Ovary (tissue), 3 donors: Measurements from ENCODE around the gene LCE5A.

Experiments used
- EP300 ChIP-seq: sonication (generic); formaldehyde crosslinking; IDR thresholded peaks from one replicate; pipeline ENCODE4 v1.6.1; 2017; ENCODE audit warnings: antibody characterized with exemption
- POLR2A ChIP-seq: fragments of 450-650 bp; IDR thresholded peaks from one replicate; pipeline ENCODE4 v1.6.1; 2017; ENCODE audit warnings: antibody characterized with exemption, mild to moderate bottlenecking, moderate library complexity
- TF ChIP-seq, protein P1 (sequence below), 3 donors: fragments of 450-650 bp in 2 of 3; fragments of 200-600 bp in 1 of 3; IDR thresholded peaks; one replicate each; pipeline versions ENCODE4 v1.5.1 to v1.8.0; 2016 to 2022; ENCODE audit warnings: antibody characterized with exemption in 3 of 3, mild to moderate bottlenecking in 1 of 3
- donor health status: DM: no; HTN: no; CAD: no.

DNA sequence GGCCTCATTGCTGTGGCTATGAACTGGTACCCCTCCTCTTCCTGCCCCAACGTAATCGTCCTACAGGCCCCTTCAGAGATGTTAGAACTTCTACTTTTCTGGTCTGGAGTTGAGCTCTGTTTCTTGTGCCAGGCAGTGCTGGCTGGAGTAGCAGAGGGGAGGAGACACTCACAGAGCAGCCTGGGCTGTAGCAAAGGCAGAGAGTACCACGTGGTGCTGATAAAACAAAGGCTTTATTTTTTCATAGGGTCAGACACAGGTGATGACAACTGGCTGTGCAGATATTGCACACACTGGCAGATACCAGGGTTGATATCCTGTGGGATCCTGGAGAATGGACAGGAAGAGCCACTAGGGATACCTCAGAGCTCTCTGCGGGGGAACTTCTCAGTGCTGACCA is 26.9 kb downstream of the LCE5A start:
- TF ChIP-seq POLR2A (no peak), EP300 (no peak)
- TF ChIP-seq, protein P1, sequence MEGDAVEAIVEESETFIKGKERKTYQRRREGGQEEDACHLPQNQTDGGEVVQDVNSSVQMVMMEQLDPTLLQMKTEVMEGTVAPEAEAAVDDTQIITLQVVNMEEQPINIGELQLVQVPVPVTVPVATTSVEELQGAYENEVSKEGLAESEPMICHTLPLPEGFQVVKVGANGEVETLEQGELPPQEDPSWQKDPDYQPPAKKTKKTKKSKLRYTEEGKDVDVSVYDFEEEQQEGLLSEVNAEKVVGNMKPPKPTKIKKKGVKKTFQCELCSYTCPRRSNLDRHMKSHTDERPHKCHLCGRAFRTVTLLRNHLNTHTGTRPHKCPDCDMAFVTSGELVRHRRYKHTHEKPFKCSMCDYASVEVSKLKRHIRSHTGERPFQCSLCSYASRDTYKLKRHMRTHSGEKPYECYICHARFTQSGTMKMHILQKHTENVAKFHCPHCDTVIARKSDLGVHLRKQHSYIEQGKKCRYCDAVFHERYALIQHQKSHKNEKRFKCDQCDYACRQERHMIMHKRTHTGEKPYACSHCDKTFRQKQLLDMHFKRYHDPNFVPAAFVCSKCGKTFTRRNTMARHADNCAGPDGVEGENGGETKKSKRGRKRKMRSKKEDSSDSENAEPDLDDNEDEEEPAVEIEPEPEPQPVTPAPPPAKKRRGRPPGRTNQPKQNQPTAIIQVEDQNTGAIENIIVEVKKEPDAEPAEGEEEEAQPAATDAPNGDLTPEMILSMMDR (IDR thresholded peaks at IDR 0.05) = no peak
